HCT116 (cell line): ENCODE results near the gene ARMC2.

Source experiments
- ATF3 ChIP-seq: IDR thresholded peaks from 2 replicates; pipeline ENCODE4 v1.6.1; 2012
- CBX3 ChIP-seq: IDR thresholded peaks from 2 replicates; pipeline ENCODE4 v1.6.1; 2012; ENCODE audit warnings: low read depth
- CTCF ChIP-seq, 3 experiments: fragments of 200-600 bp in 1 of 3; sonication (generic) in 1 of 3; IDR thresholded peaks in 2 of 3; conservative IDR thresholded peaks in 1 of 3; 2 replicates each; pipeline ENCODE4 v1.5.1; 2012 to 2017; ENCODE audit warnings: low read depth in 2 of 3, low read length in 2 of 3, antibody characterized with exemption in 1 of 3, borderline replicate concordance in 1 of 3, control low read depth in 1 of 3, mild to moderate bottlenecking in 1 of 3, mixed read lengths in 1 of 3, mixed run types in 1 of 3, moderate library complexity in 1 of 3; ENCODE audit not compliant: insufficient read depth in 1 of 3
- ELF1 ChIP-seq: IDR thresholded peaks from 2 replicates; pipeline ENCODE4 v1.6.1; 2012; ENCODE audit warnings: low read depth, borderline replicate concordance
- EZH2 ChIP-seq: fragments of 200-600 bp; sonication (generic); IDR thresholded peaks from 2 replicates; pipeline ENCODE4 v1.6.1; 2017; ENCODE audit warnings: antibody characterized with exemption, mixed run types
- FOSL1 ChIP-seq: IDR thresholded peaks from 2 replicates; pipeline ENCODE4 v1.6.1; 2012; ENCODE audit warnings: low read depth
- POLR2A ChIP-seq: IDR thresholded peaks from 2 replicates; pipeline ENCODE4 v1.7.0; 2011; ENCODE audit warnings: borderline replicate concordance; ENCODE audit not compliant: insufficient read depth, insufficient read length; ENCODE audit errors: extremely low read depth
- POLR2AphosphoS5 ChIP-seq: IDR thresholded peaks from 2 replicates; pipeline ENCODE4 v1.6.1; 2011; ENCODE audit warnings: mild to moderate bottlenecking, low read depth, low read length, moderate library complexity
- REST ChIP-seq: IDR thresholded peaks from 2 replicates; pipeline ENCODE4 v1.6.1; 2012; ENCODE audit warnings: low read depth
- SRF ChIP-seq: IDR thresholded peaks from 2 replicates; pipeline ENCODE4 v1.6.1; 2012; ENCODE audit warnings: low read depth
- YY1 ChIP-seq: IDR thresholded peaks from 2 replicates; pipeline ENCODE4 v1.6.1; 2011; ENCODE audit warnings: low read length, low read depth, moderate library complexity, mild to moderate bottlenecking; ENCODE audit not compliant: insufficient replicate concordance; ENCODE audit errors: extremely low read depth
- ZBTB33 ChIP-seq: IDR thresholded peaks from 2 replicates; pipeline ENCODE4 v1.6.1; 2011; ENCODE audit warnings: mild to moderate bottlenecking, low read length, moderate library complexity; ENCODE audit not compliant: insufficient replicate concordance; ENCODE audit errors: extremely low read depth

GRCh38 chr6:108809211-108809610 lies 39.0 kb upstream of the ARMC2 start:
- no peak for TF ChIP-seq CTCF (IDR thresholded peaks at IDR 0.05 in 2 of 3, conservative IDR thresholded peaks at IDR 0.05 in 1 of 3; ENCODE audit: borderline replicate concordance in 1 of 3, insufficient read depth in 1 of 3, low read depth in 2 of 3, low read length in 2 of 3)
- TF ChIP-seq ATF3 = no peak
- TF ChIP-seq ZBTB33 = no peak
- no peak for TF ChIP-seq POLR2AphosphoS5
- TF ChIP-seq POLR2A = no peak
- no peak for TF ChIP-seq EZH2
- no peak for TF ChIP-seq REST
- no peak for TF ChIP-seq YY1
- TF ChIP-seq SRF = no peak
- TF ChIP-seq FOSL1 = no peak
- TF ChIP-seq ELF1 = no peak
- TF ChIP-seq CBX3 = no peak
